Transverse colon (tissue), 4 donors: ENCODE results near the gene LYSMD1. TPM values are rescaled to one million over a fixed set of nuclear protein-coding genes. Genes with fewer than 3 reads are reported as not detected.
"Not testable (repeated sequence)": the region's sequence is repeated elsewhere in the genome, so short reads cannot be mapped to it uniquely, and the experiment has no call there.

Experiments
- DNase-seq: peaks from one replicate; pipeline ENCODE4 v3.0.0-alpha.2; 2019
- H3K27ac ChIP-seq, 4 donors: fragments of 200-600 bp; sonication (generic); 2 replicates each; pipeline ENCODE4 v1.5.1; 2016 to 2018; ENCODE audit warnings: inconsistent platforms in 4 of 4
- H3K27me3 ChIP-seq: fragments of 200-600 bp; sonication (generic); 2 replicates; pipeline ENCODE4 v1.5.1; 2017; ENCODE audit warnings: inconsistent platforms
- H3K36me3 ChIP-seq, 4 donors: fragments of 200-600 bp; sonication (generic); 2 replicates each; pipeline ENCODE4 v1.5.1; 2017 to 2019; ENCODE audit warnings: inconsistent platforms in 4 of 4
- H3K4me1 ChIP-seq, 4 donors: fragments of 200-600 bp; sonication (generic); 2 replicates each; pipeline ENCODE4 v1.5.1; 2017 to 2020; ENCODE audit warnings: inconsistent platforms in 4 of 4
- H3K4me3 ChIP-seq, 4 donors: fragments of 200-600 bp; sonication (generic); 1 replicate in 1 of 4; 2 replicates in 3 of 4; pipeline versions ENCODE4 v1.5.1 to v1.6.1; 2017 to 2019; ENCODE audit warnings: inconsistent platforms in 4 of 4
- H3K9me3 ChIP-seq, 2 donors: fragments of 200-600 bp; sonication (generic); 2 replicates each; pipeline ENCODE4 v1.5.1; 2017 to 2019; ENCODE audit warnings: inconsistent platforms in 2 of 2
- CTCF ChIP-seq, 5 experiments: fragments of 200-600 bp in 3 of 5; fragments of 450-650 bp in 2 of 5; sonication (generic) in 3 of 5; IDR thresholded peaks; 1 replicate in 2 of 5; 2 replicates in 3 of 5; pipeline ENCODE4 v1.5.1; 2016 to 2017; ENCODE audit warnings: antibody characterized with exemption in 5 of 5, inconsistent platforms in 3 of 5, mild to moderate bottlenecking in 2 of 5, moderate library complexity in 1 of 5
- EP300 ChIP-seq: sonication (generic); formaldehyde crosslinking; IDR thresholded peaks from one replicate; pipeline ENCODE4 v1.6.1; 2017; ENCODE audit warnings: antibody characterized with exemption, low read depth
- POLR2A ChIP-seq: fragments of 450-650 bp; IDR thresholded peaks from one replicate; pipeline ENCODE4 v1.6.1; 2016; ENCODE audit warnings: antibody characterized with exemption, mild to moderate bottlenecking, moderate library complexity
- POLR2AphosphoS5 ChIP-seq, 3 donors: sonication (generic); formaldehyde crosslinking; IDR thresholded peaks; one replicate each; pipeline ENCODE4 v1.6.1; 2016; ENCODE audit warnings: antibody characterized with exemption in 3 of 3
- WGBS, 2 donors: methylation state at CpG; one replicate each; pipeline ENCODE4 v1.1.5; 2018; ENCODE audit warnings: low coverage in 1 of 2; 5-methylcytosine and 5-hydroxymethylcytosine counted together
- in situ Hi-C, 4 donors: fragments of 200-750 bp; cut with MboI; loops; one replicate each; pipeline versions ENCODE4 v1.15.0 to v1.15.1; 2017; ENCODE audit warnings: low sequenced_read_pairs in 3 of 4, low pct_ligation_motif_present in 1 of 4, low pct_unique_long_range_greater_than_20kb in 1 of 4
- intact Hi-C: fragments of 100-400 bp; cut with DNase I; formaldehyde crosslinking; loops from one replicate; pipeline ENCODE4 v1.15.1; 2023; ENCODE audit warnings: low total_unique reads
- total RNA-seq, 4 donors: library from RNA; depleted of rRNA; stranded (reverse); fragments of >200 nt; gene quantifications; one replicate each; pipeline ENCODE4 v1.1.0, GENCODE V29; 2016

The LYSMD1 gene
- total RNA-seq, 4 donors from 2014 or later: 1.4 to 15.7 (median 7.3) TPM

- in situ Hi-C loops (no loop called here), intact Hi-C loops (loop anchor here (5.0 kb wide), 1 partner anchor 54 kb away; the partner anchor contains the start of gene PSMD4)
- peak overlapping the region; percentile 95 to 99 (median 96) for H3K27ac ChIP-seq
- peak overlapping the region in 3 of 4 donors; percentile 75 to 93 (median 78) for H3K4me3 ChIP-seq
- DNase-seq: peak; percentile 12
- H3K27me3 ChIP-seq: no peaks in the 10 kb centered on the region
- peaks cover 12 to 54% (median 39%) of the 10 kb centered on the region in 4 donors for H3K4me1 ChIP-seq
- peaks cover 0 to 4% (median 0%) of the 10 kb centered on the region in 4 donors for H3K36me3 ChIP-seq
- WGBS, 2 donors: 5 to 17% methylated on average over 10 of the region's 10 CpGs
- H3K9me3 ChIP-seq: no peaks in the 10 kb centered on the region
- TF ChIP-seq POLR2A (no peak), EP300 (no peak), POLR2AphosphoS5 (IDR thresholded peaks at IDR 0.05) (no peak), CTCF (IDR thresholded peaks at IDR 0.05) (no peak)
Measured at GRCh38 chr1:151197863-151198253, 32.2 kb upstream of the LYSMD1 start.

GRCh38 chr1:151196292-151196800 lies 30.6 kb upstream of the LYSMD1 start:
- intact Hi-C loops: loop anchor here (5.0 kb wide), 1 partner anchor 56 kb away; the partner anchor contains the start of gene PSMD4
- no peaks in the 10 kb centered on the region for H3K36me3 ChIP-seq
- TF ChIP-seq POLR2AphosphoS5 (IDR thresholded peaks at IDR 0.05): peak in 2 of 3 donors; percentile 11 to 45
- TF ChIP-seq EP300: no peak
- peak; percentile 49 to 85 (median 56) for TF ChIP-seq CTCF (IDR thresholded peaks at IDR 0.05)
- no peak for TF ChIP-seq POLR2A
- peak overlapping the region; percentile 95 to 99 (median 96) for H3K27ac ChIP-seq
- H3K4me3 ChIP-seq: peak overlapping the region in 3 of 4 donors; percentile 11 to 41 (median 12)
- no peaks in the 10 kb centered on the region for H3K27me3 ChIP-seq
- no peaks in the 10 kb centered on the region for H3K9me3 ChIP-seq
- H3K4me1 ChIP-seq: peaks cover 12 to 42% (median 28%) of the 10 kb centered on the region in 4 donors
- DNase-seq: peak; percentile 81
- 32 to 33% methylated on average over 13 to 14 of the region's 14 CpGs for WGBS, 2 donors
- in situ Hi-C loops: no loop called here

GRCh38 chr1:151194894-151195594 lies 29.3 kb upstream of the LYSMD1 start:
- 53 to 59% methylated on average over 3 to 17 of the region's 17 CpGs for WGBS, 2 donors
- TF ChIP-seq POLR2AphosphoS5 (IDR thresholded peaks at IDR 0.05) (peak in 2 of 3 donors; percentile 10 to 80), POLR2A (peak; percentile 41), EP300 (peak; percentile 75)

GRCh38 chr1:151193856-151194255 lies 28.2 kb upstream of the LYSMD1 start:
- H3K4me1 ChIP-seq: peaks cover 3 to 33% (median 21%) of the 10 kb centered on the region in 4 donors
- 44 to 75% methylated on average over 1 of the region's 1 CpG for WGBS, 2 donors
- H3K9me3 ChIP-seq: no peaks in the 10 kb centered on the region
- TF ChIP-seq EP300: no peak
- no peak for TF ChIP-seq POLR2AphosphoS5 (IDR thresholded peaks at IDR 0.05)
- TF ChIP-seq POLR2A: no peak
- no peak for TF ChIP-seq CTCF (IDR thresholded peaks at IDR 0.05)
- intact Hi-C loops (no loop called here), in situ Hi-C loops (no loop called here)
- no peak overlapping the region for H3K4me3 ChIP-seq
- no peak overlapping the region for H3K27ac ChIP-seq
- no peaks in the 10 kb centered on the region for H3K27me3 ChIP-seq
- no peak for DNase-seq
- H3K36me3 ChIP-seq: no peaks in the 10 kb centered on the region

More at GRCh38 chr1:151194894-151195594, 29.3 kb upstream of the LYSMD1 start:
- intact Hi-C loops: loop anchor here (5.0 kb wide), 1 partner anchor 57 kb away; the partner anchor contains the start of gene PSMD4
- in situ Hi-C loops, H3K9me3 ChIP-seq, H3K27me3 ChIP-seq, H3K36me3 ChIP-seq: not testable (repeated sequence)
- peak; percentile 92 for DNase-seq
- peaks cover 0 to 35% (median 21%) of the 10 kb centered on the region in 4 donors for H3K4me1 ChIP-seq
- peak overlapping the region; percentile 95 to 99 (median 96) for H3K27ac ChIP-seq
- H3K4me3 ChIP-seq: peak overlapping the region in 3 of 4 donors; percentile 11 to 41 (median 12)
